Stimulated activated CD4-positive, alpha-beta T cell treated with anti-CD3 and anti-CD28 coated beads, Interleukin-1b, Interleukin-23, amount 100 ng/mL, for 4 hours (primary cell): ENCODE measurements around the gene MAP3K5.

Experiments
- DNase-seq, 2 donors: peaks; one replicate each; pipeline ENCODE4 v3.0.0-alpha.2; 2020; ENCODE audit warnings: low read depth in 2 of 2

MAP3K5 gene

GRCh38 chr6:136579800-136580199 is 212.5 kb downstream of the MAP3K5 start:
- DNase-seq: no peak

- DNase-seq: no peak
Measured at GRCh38 chr6:136576821-136577220, 215.5 kb downstream of the MAP3K5 start.

GRCh38 chr6:136571496-136571895 is 220.8 kb downstream of the MAP3K5 start:
- DNase-seq: no peak

- DNase-seq: no peak
Measured at GRCh38 chr6:136571065-136571464, 221.2 kb downstream of the MAP3K5 start.

- DNase-seq: no peak
Measured at GRCh38 chr6:136568129-136568528, 224.1 kb downstream of the MAP3K5 start.

GRCh38 chr6:136567688-136568087 is 224.6 kb downstream of the MAP3K5 start:
- no peak for DNase-seq

- DNase-seq: no peak
Measured at GRCh38 chr6:136566851-136567250, 225.4 kb downstream of the MAP3K5 start.

- DNase-seq: no peak
Measured at GRCh38 chr6:136566007-136566487, 226.2 kb downstream of the MAP3K5 start.

GRCh38 chr6:136564180-136564579 is 228.1 kb downstream of the MAP3K5 start:
- DNase-seq: no peak

GRCh38 chr6:136563386-136564152 is 228.7 kb downstream of the MAP3K5 start:
- DNase-seq: no peak

- no peak for DNase-seq
Measured at GRCh38 chr6:136562211-136562610, 230.1 kb downstream of the MAP3K5 start.

GRCh38 chr6:136553166-136553787 is 239.0 kb downstream of the MAP3K5 start:
- DNase-seq: no peak

- no peak for DNase-seq
Measured at GRCh38 chr6:136552054-136552453, 240.2 kb downstream of the MAP3K5 start.

GRCh38 chr6:136551103-136551502 is 241.2 kb downstream of the MAP3K5 start:
- DNase-seq: no peak

GRCh38 chr6:136550330-136551071 is 241.8 kb downstream of the MAP3K5 start, which contains the start of gene MAP7:
Gene MAP7 (minus strand): TSS chr6:136550422. CDS start chr6:136550408, 14 bp downstream.
- peak; percentile 56 to 63 for DNase-seq

- DNase-seq: no peak
Measured at GRCh38 chr6:136550045-136550329, 242.3 kb downstream of the MAP3K5 start.

GRCh38 chr6:136549300-136550044 is 242.8 kb downstream of the MAP3K5 start:
- DNase-seq: no peak

- no peak for DNase-seq
Measured at GRCh38 chr6:136548582-136549299, 243.5 kb downstream of the MAP3K5 start.

GRCh38 chr6:136547871-136548270 is 244.4 kb downstream of the MAP3K5 start:
- no peak for DNase-seq

GRCh38 chr6:136547336-136547735 is 244.9 kb downstream of the MAP3K5 start:
- no peak for DNase-seq

GRCh38 chr6:136546331-136546730 is 245.9 kb downstream of the MAP3K5 start:
- no peak for DNase-seq
